Calu3 (cell line): Measurements from ENCODE around the gene MAD1L1. TPM values are rescaled to one million over a fixed set of nuclear protein-coding genes. Genes with fewer than 3 reads are reported as not detected.

Experiments
- BruUV-seq: library from RNA; stranded (reverse); fragments of 400-500 nt; replicated peaks from 2 replicates; lab custom pipeline; 2021; lab: Mats Ljungman, UMichigan
- CTCF ChIA-PET: fragments of 300-600 bp; sonication (Branson Sonifier 250); formaldehyde crosslinking; loops from one replicate; lab custom pipeline; 2022; ENCODE audit warnings: antibody characterized with exemption; lab: Charles Lee
- DNase-seq: peaks from one replicate; pipeline ENCODE4 v3.0.0; 2022
- H3K27ac Mint-ChIP-seq: one replicate; pipeline ENCODE4 v1.8.0; 2022; ENCODE audit warnings: mixed read lengths; ENCODE audit not compliant: unreplicated experiment
- H3K27me3 Mint-ChIP-seq: one replicate; pipeline ENCODE4 v1.8.0; 2022; ENCODE audit warnings: mixed read lengths; ENCODE audit not compliant: unreplicated experiment
- H3K36me3 Mint-ChIP-seq: one replicate; pipeline ENCODE4 v1.8.0; 2022; ENCODE audit warnings: mild to moderate bottlenecking, moderate library complexity, mixed read lengths; ENCODE audit not compliant: insufficient read depth, unreplicated experiment
- H3K4me1 Mint-ChIP-seq: one replicate; pipeline ENCODE4 v1.8.0; 2022; ENCODE audit warnings: mild to moderate bottlenecking, low read depth, mixed read lengths; ENCODE audit not compliant: unreplicated experiment
- H3K4me3 Mint-ChIP-seq: one replicate; pipeline ENCODE4 v1.8.0; 2022; ENCODE audit warnings: mild to moderate bottlenecking, low read depth, moderate library complexity, mixed read lengths; ENCODE audit not compliant: unreplicated experiment
- H3K9me3 Mint-ChIP-seq: one replicate; pipeline ENCODE4 v1.8.0; 2022; ENCODE audit warnings: low read depth, mixed read lengths; ENCODE audit not compliant: unreplicated experiment
- CTCF ChIP-seq: fragments of 200-600 bp; IDR thresholded peaks from one replicate; pipeline ENCODE4 v1.8.0; 2022; ENCODE audit warnings: antibody characterized with exemption; ENCODE audit not compliant: unreplicated experiment
- intact Hi-C: fragments of 100-400 bp; cut with micrococcal nuclease; formaldehyde crosslinking; loops from one replicate; pipeline ENCODE4 v1.10.0; 2022; ENCODE audit not compliant: unreplicated experiment
- total RNA-seq: library from RNA; stranded (reverse); gene quantifications from 2 replicates; pipeline ENCODE4 v1.2.3, GENCODE V29; 2022

The MAD1L1 gene
- total RNA-seq, 1 experiment from 2014 or later, result 86.0 TPM

GRCh38 chr7:1925349-1925748, 307.4 kb downstream of the MAD1L1 start:
- intact Hi-C loops, result no loop called here
- Mint-ChIP-seq H3K4me1 (peaks cover 8% of the 10 kb centered on the region), H3K4me3 (no peak overlapping the region), H3K36me3 (peaks cover 7% of the 10 kb centered on the region), H3K27me3 (no peaks in the 10 kb centered on the region), H3K9me3 (no peaks in the 10 kb centered on the region), H3K27ac (no peak overlapping the region)
- no TSS peak for BruUV-seq
- TF ChIP-seq CTCF, result no peak
- no peak for DNase-seq
- CTCF ChIA-PET, result no interaction called here

GRCh38 chr7:1924258-1924817, 308.4 kb downstream of the MAD1L1 start:
- no TSS peak for BruUV-seq
- DNase-seq, result no peak
- intact Hi-C loops, result no loop called here
- H3K27ac Mint-ChIP-seq, result no peak overlapping the region
- H3K9me3 Mint-ChIP-seq, result no peaks in the 10 kb centered on the region
- peaks cover 7% of the 10 kb centered on the region for H3K36me3 Mint-ChIP-seq
- TF ChIP-seq CTCF, result no peak
- no peaks in the 10 kb centered on the region for H3K27me3 Mint-ChIP-seq
- CTCF ChIA-PET, result no interaction called here
- peaks cover 8% of the 10 kb centered on the region for H3K4me1 Mint-ChIP-seq
- H3K4me3 Mint-ChIP-seq, result no peak overlapping the region

- CTCF ChIA-PET, result no interaction called here
- no peaks in the 10 kb centered on the region for H3K27me3 Mint-ChIP-seq
- no peak for DNase-seq
- peaks cover 5% of the 10 kb centered on the region for H3K36me3 Mint-ChIP-seq
- H3K4me3 Mint-ChIP-seq, result no peak overlapping the region
- H3K27ac Mint-ChIP-seq, result no peak overlapping the region
- no peaks in the 10 kb centered on the region for H3K9me3 Mint-ChIP-seq
- TF ChIP-seq CTCF, result no peak
- peaks cover 6% of the 10 kb centered on the region for H3K4me1 Mint-ChIP-seq
- no TSS peak for BruUV-seq
- intact Hi-C loops, result no loop called here
Measured at GRCh38 chr7:1923409-1924257, 309.1 kb downstream of the MAD1L1 start.

- H3K9me3 Mint-ChIP-seq, result no peaks in the 10 kb centered on the region
- H3K4me1 Mint-ChIP-seq, result no peaks in the 10 kb centered on the region
- CTCF ChIA-PET, result no interaction called here
- BruUV-seq, result no TSS peak
- no peak for TF ChIP-seq CTCF
- intact Hi-C loops, result no loop called here
- no peaks in the 10 kb centered on the region for H3K36me3 Mint-ChIP-seq
- DNase-seq, result no peak
- H3K27me3 Mint-ChIP-seq, result no peaks in the 10 kb centered on the region
- no peak overlapping the region for H3K4me3 Mint-ChIP-seq
- no peak overlapping the region for H3K27ac Mint-ChIP-seq
Measured at GRCh38 chr7:1922870-1923236, 309.9 kb downstream of the MAD1L1 start.
